ENCODE data around the gene SLC9A9. TPM values are rescaled to one million over a fixed set of nuclear protein-coding genes. Genes with fewer than 3 reads are reported as not detected.

The SLC9A9 gene
- polyA plus RNA-seq, 1 donor from 2014 or later: 0.54 TPM

GRCh38 chr3:143226678-143227291, 621.5 kb downstream of the SLC9A9 start:
- H3K36me3 ChIP-seq (ENCODE audit: insufficient read depth, low read length): no peaks in the 10 kb centered on the region
- no peaks in the 10 kb centered on the region for H3K9me3 ChIP-seq (ENCODE audit: low read length)
- no peaks in the 10 kb centered on the region for H3K9me2 ChIP-seq (ENCODE audit: insufficient read depth, low read length)

GRCh38 chr3:143224716-143225115, 623.6 kb downstream of the SLC9A9 start:
- H3K4me2 ChIP-seq (ENCODE audit: low read length): no peak overlapping the region
- no peak for TF ChIP-seq TAF1 (IDR thresholded peaks at IDR 0.05; ENCODE audit: low read depth)
- no peak for TF ChIP-seq CTCF (IDR thresholded peaks at IDR 0.05; ENCODE audit: poor library complexity, severe bottlenecking)
- no peak for TF ChIP-seq EP300 (conservative IDR thresholded peaks at IDR 0.05; ENCODE audit: poor library complexity, severe bottlenecking)
- TF ChIP-seq REST (IDR thresholded peaks at IDR 0.05; ENCODE audit: borderline replicate concordance): no peak
- no peak for TF ChIP-seq EZH2 (IDR thresholded peaks at IDR 0.05; ENCODE audit: borderline replicate concordance, insufficient read depth, low read length, poor library complexity, severe bottlenecking)

More at GRCh38 chr3:143226678-143227291, 621.5 kb downstream of the SLC9A9 start:
- Histone ChIP-seq H3K27ac (ENCODE audit: low read length) (no peak overlapping the region), H3F3A (ENCODE audit: insufficient read depth, low read length, poor library complexity, severe bottlenecking) (no peaks in the 10 kb centered on the region), H4K20me1 (ENCODE audit: insufficient read depth) (no peaks in the 10 kb centered on the region), H3K4me3 (ENCODE audit: low read length) (no peak overlapping the region), H3K27me3 (ENCODE audit: insufficient read depth, low read depth, low read length) (no peaks in the 10 kb centered on the region), H3K4me2 (ENCODE audit: low read length) (no peak overlapping the region), H2AFZ (ENCODE audit: low read depth, low read length) (no peak overlapping the region), H3K9ac (ENCODE audit: low read length) (no peak overlapping the region), H3K79me2 (replicated peaks; ENCODE audit: insufficient read depth, low read length) (no peaks in the 10 kb centered on the region)
- no peak for TF ChIP-seq MXI1 (conservative IDR thresholded peaks at IDR 0.05; ENCODE audit: poor library complexity, severe bottlenecking)
- TF ChIP-seq POLR2AphosphoS5 (IDR thresholded peaks at IDR 0.05): no peak
- no peak for TF ChIP-seq TAF1 (IDR thresholded peaks at IDR 0.05; ENCODE audit: low read depth)
- TF ChIP-seq EZH2 (IDR thresholded peaks at IDR 0.05; ENCODE audit: borderline replicate concordance, insufficient read depth, low read length, poor library complexity, severe bottlenecking): no peak
- TF ChIP-seq SMC3 (conservative IDR thresholded peaks at IDR 0.05; ENCODE audit: poor library complexity): no peak
- no peak for TF ChIP-seq CTCF (IDR thresholded peaks at IDR 0.05; ENCODE audit: poor library complexity, severe bottlenecking)
- no peak for TF ChIP-seq REST (IDR thresholded peaks at IDR 0.05; ENCODE audit: borderline replicate concordance)
- TF ChIP-seq RAD21 (conservative IDR thresholded peaks at IDR 0.05): no peak

More at GRCh38 chr3:143224716-143225115, 623.6 kb downstream of the SLC9A9 start:
- Histone ChIP-seq H3K9me3 (ENCODE audit: low read length) (no peaks in the 10 kb centered on the region), H3K27me3 (ENCODE audit: insufficient read depth, low read depth, low read length) (no peaks in the 10 kb centered on the region), H3K79me2 (replicated peaks; ENCODE audit: insufficient read depth, low read length) (no peaks in the 10 kb centered on the region), H3F3A (ENCODE audit: insufficient read depth, low read length, poor library complexity, severe bottlenecking) (no peaks in the 10 kb centered on the region), H3K36me3 (ENCODE audit: insufficient read depth, low read length) (no peaks in the 10 kb centered on the region), H3K9me2 (ENCODE audit: insufficient read depth, low read length) (no peaks in the 10 kb centered on the region), H4K20me1 (ENCODE audit: insufficient read depth) (no peaks in the 10 kb centered on the region), H3K27ac (ENCODE audit: low read length) (no peak overlapping the region), H3K4me3 (ENCODE audit: low read length) (no peak overlapping the region), H3K9ac (ENCODE audit: low read length) (no peak overlapping the region), H2AFZ (ENCODE audit: low read depth, low read length) (no peak overlapping the region)
